ENCODE data around the gene FLNB.
"Not testable (repeated sequence)": the region's sequence is repeated elsewhere in the genome, so short reads cannot be mapped to it uniquely, and the experiment has no call there.

FLNB gene

GRCh38 chr3:58198804-58199203 is 190.6 kb downstream of the FLNB start:
- TF ChIP-seq CTCF (IDR thresholded peaks at IDR 0.05; ENCODE audit: borderline replicate concordance, insufficient read depth, low read depth, low read length) = no peak
- no peak overlapping the region for H3K4me3 ChIP-seq (ENCODE audit: low read depth, low read length)

DNA sequence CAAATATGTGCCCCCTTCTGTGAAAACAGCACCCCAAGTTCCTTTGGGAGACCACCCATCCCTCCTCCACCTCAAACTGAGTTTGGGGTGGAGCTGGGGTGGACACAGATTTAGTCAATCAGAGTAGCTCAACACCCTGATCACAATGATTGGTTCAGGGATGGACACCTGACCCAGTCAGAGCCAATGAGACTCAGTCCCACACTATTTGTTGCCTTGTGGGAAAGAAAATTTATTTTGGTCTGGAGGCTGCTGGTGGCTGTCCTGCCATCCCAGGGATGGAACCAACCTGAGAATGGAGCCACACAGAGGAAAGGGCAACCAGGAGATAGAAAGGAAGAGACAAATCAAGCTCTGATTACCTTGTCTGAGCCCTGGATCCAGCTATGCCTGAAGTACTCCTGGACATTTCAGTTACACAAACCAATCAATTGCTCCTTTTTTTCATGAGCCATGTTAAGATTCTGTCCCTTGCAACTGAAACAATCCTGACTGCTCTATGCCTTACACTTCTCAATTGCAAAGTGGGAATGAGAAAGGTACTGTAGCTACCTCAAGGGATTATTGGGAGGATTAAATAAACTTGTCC is 192.0 kb downstream of the FLNB start:
- no peak overlapping the region for H3K4me3 ChIP-seq (ENCODE audit: low read depth, low read length)
- TF ChIP-seq CTCF (IDR thresholded peaks at IDR 0.05; ENCODE audit: borderline replicate concordance, insufficient read depth, low read depth, low read length) = no peak

DNA sequence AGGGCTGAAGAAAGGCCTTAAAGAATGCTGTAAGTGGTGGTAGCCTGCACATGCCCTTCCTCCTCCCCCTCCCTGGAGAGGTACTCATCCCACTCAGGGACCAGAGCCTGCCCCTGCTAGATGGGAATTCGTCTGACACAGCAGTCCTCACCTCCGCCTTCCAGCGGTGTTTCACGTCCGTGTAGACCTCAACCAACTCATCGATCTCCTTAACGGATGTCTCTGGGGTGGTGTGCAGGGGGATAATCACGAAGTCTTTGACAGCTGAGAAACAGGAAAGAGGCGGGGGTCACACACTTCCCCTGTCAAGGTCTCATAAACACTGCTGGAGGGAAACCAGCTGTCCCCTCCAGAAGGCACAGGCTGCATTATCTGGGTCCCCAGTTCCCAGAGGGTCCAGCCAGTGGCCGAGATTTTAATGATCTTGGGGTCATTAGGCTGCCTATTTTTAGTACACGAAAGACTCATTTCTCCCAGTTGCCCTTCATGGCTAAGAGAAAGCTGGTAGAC is 192.7 kb downstream of the FLNB start:
- H3K4me3 ChIP-seq (ENCODE audit: low read depth, low read length) = peak overlapping the region; percentile 27
- TF ChIP-seq CTCF (IDR thresholded peaks at IDR 0.05; ENCODE audit: borderline replicate concordance, insufficient read depth, low read depth, low read length) = no peak

GRCh38 chr3:58201451-58201850 is 193.2 kb downstream of the FLNB start:
- not testable (repeated sequence) for H3K4me3 ChIP-seq (ENCODE audit: low read depth, low read length)

DNA sequence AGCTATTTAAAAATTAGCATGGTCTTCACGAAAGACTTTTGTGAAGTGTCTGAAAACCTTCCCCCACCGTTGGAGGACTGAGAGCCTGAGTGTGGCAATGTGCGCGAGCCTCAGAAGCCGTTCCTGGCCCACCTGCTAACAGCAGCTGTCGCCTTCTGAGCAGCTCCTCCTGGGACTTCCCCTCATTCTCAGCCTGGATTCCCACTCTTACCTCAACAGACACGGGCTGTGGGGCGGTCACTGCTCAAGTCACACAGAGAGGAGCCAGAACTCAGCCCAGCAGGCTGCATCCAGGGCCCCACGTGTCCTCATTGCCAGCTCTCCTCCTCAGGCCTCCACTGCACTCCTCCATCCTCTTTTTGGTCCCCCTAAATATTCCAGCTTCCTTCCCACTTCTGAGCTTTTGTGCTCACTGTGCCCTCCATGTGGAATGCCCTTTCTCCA is 194.7 kb downstream of the FLNB start:
- no peak for TF ChIP-seq CTCF (IDR thresholded peaks at IDR 0.05; ENCODE audit: borderline replicate concordance, insufficient read depth, low read depth, low read length)
- H3K4me3 ChIP-seq (ENCODE audit: low read depth, low read length) = no peak overlapping the region

GRCh38 chr3:58203541-58203940 is 195.3 kb downstream of the FLNB start:
- TF ChIP-seq CTCF (IDR thresholded peaks at IDR 0.05; ENCODE audit: borderline replicate concordance, insufficient read depth, low read depth, low read length) = no peak
- no peak overlapping the region for H3K4me3 ChIP-seq (ENCODE audit: low read depth, low read length)

- no peak for TF ChIP-seq CTCF (IDR thresholded peaks at IDR 0.05; ENCODE audit: borderline replicate concordance, insufficient read depth, low read depth, low read length)
- no peak overlapping the region for H3K4me3 ChIP-seq (ENCODE audit: low read depth, low read length)
These were observed 196.5 kb downstream of the FLNB start for GRCh38 chr3:58204720-58205119.
